ENCODE results near the gene SPDYC.

Gene SPDYC

DNA sequence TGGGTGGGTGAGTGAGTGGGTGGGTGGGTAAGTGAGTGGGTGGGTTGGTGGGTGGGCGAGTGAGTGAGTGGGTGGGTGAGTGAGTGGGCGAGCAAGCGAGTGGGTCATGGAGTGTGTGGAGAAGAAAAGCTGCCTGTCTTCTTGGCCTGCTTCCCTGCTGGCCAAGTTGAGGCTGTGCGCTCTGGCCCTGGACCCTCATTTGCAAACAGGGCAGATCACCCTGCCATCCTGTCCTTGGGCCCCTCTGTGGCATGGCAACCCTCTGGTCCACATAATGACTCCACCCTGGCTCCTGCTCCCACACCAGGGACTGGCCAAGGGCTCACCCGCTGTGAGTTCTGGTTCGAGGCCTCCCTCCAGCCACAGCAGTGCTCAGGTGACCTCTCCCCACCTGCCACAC lies 46.8 kb downstream of the SPDYC start:
- DNase-seq (ENCODE audit: low read depth in 1 of 2, low spot score in 1 of 2) = no peak
- no peak for TF ChIP-seq JUND (IDR thresholded peaks at IDR 0.05; ENCODE audit: low read depth)
- in situ Hi-C loops (cut with HindIII; ENCODE audit: low pct_unique_long_range_greater_than_20kb, low sequenced_read_pairs) = no loop called here

DNA sequence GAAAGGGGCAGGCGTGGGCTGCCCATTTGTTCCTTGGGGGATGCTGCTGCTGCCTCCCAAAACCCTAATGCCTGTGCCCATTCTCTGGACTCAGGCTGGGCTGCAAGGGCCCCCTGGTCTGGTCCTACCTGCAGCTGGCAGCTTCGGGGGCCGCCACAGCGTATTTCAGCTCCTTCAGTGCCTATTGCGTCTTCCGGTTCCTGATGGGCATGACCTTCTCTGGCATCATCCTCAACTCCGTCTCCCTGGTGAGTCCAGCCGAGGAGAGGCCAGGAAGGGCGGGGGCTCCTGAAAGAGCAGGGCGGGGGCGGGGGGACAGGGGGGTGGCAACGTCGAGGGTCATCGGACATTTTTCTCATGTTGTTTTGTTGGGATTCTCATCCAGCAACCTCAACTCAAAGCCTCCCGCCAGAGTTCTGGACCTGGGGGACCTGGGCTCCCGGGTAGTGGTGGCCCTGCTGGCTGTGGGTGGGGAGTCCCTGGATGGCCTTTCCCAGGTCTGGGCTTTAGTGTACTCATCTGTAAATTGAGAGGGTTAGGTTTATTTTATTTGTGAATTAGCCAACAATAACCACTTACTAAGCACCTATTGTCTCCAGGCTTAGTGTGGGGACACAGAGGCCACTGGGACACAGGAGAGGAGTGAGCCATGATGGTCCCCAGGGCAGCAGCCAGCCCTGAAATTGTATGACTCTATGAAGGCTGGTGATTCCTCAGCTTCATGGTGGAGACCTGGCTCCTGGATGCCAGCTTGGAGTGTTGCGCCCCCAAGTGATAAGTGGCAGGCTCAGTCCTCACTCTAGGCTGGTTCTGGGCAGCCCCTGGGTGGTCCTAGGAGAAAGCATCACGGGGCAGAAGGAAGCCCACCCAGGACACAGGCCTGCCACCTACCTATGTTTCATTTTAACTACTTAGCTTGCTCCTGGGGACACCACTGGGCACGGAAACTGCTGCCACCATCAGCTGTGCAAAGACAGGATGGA lies 47.7 kb downstream of the SPDYC start:
- DNase-seq (ENCODE audit: low read depth in 1 of 2, low spot score in 1 of 2) = no peak
- in situ Hi-C loops (cut with HindIII; ENCODE audit: low pct_unique_long_range_greater_than_20kb, low sequenced_read_pairs) = no loop called here
- no peak for TF ChIP-seq JUND (IDR thresholded peaks at IDR 0.05; ENCODE audit: low read depth)

DNA sequence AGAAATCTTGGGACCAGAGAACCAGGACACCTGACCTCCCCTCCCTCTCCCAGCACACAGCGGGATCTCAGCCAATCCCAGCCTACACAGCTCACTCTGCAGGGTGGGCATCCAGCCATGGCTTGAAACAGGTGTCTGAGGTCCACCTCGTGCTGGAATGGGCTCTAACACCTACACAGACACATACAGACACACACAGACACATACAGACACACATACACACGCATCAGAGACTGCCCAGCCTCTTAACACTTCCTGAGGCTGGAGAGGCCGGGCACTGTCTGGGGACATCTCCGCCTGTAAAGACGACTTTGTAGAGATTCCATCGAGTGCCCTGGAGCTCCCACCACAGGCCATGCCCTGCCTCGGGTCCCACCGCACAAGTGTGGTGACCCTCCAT lies 48.4 kb downstream of the SPDYC start:
- no peak for DNase-seq (ENCODE audit: low read depth in 1 of 2, low spot score in 1 of 2)
- in situ Hi-C loops (cut with HindIII; ENCODE audit: low pct_unique_long_range_greater_than_20kb, low sequenced_read_pairs) = no loop called here
- no peak for TF ChIP-seq JUND (IDR thresholded peaks at IDR 0.05; ENCODE audit: low read depth)

DNA sequence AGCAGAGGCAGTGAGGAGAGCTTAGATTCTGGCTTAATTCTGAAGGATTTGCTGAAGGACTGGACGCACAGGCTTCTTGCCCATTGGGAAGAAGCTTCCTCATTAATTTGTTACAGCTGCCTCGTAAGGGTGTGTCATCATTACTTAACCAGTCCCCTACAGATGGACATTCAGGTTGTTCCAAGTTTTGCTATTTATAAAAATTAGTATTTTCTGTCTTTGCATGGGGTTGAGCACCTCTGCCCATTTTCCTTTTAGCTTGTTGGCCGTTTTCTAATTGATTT lies 49.8 kb downstream of the SPDYC start:
- no peak for TF ChIP-seq JUND (IDR thresholded peaks at IDR 0.05; ENCODE audit: low read depth)
- in situ Hi-C loops (cut with HindIII; ENCODE audit: low pct_unique_long_range_greater_than_20kb, low sequenced_read_pairs) = no loop called here
- DNase-seq (ENCODE audit: low read depth in 1 of 2, low spot score in 1 of 2) = no peak

DNA sequence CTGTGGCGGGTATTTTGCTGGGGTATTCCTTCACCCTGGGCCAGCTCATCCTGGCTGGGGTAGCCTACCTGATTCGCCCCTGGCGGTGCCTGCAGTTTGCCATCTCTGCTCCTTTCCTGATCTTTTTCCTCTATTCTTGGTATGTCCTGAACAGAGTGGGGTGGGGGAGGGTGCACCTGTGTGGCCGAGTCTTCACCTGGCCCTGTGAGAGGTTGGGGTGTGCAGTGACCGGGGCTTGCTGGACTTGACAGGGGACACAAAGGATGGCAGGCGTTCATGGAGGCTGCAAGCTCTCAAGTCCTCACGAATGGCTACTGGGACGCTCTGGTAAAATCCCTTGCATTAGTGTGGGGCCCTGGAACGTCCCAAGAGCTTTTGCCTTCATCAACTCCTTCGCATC lies 51.0 kb downstream of the SPDYC start:
- in situ Hi-C loops (cut with HindIII; ENCODE audit: low pct_unique_long_range_greater_than_20kb, low sequenced_read_pairs) = no loop called here
- no peak for DNase-seq (ENCODE audit: low read depth in 1 of 2, low spot score in 1 of 2)
- TF ChIP-seq JUND (IDR thresholded peaks at IDR 0.05; ENCODE audit: low read depth) = no peak
